ENCODE data around the gene WWOX. TPM values are rescaled to one million over a fixed set of nuclear protein-coding genes. Genes with fewer than 3 reads are reported as not detected.

The WWOX gene
- polyA plus RNA-seq, 1 donor from 2014 or later = 25.6 TPM

GRCh38 chr16:78372277-78372676 lies 272.8 kb downstream of the WWOX start:
- H3K4me3 ChIP-seq (ENCODE audit: low read length) = no peak overlapping the region
- no peak overlapping the region for H2AFZ ChIP-seq (ENCODE audit: low read depth, low read length)
- H3K9ac ChIP-seq (ENCODE audit: low read length) = no peak overlapping the region
- H4K20me1 ChIP-seq (ENCODE audit: insufficient read depth) = no peaks in the 10 kb centered on the region
- H3K27ac ChIP-seq (ENCODE audit: low read length) = no peak overlapping the region
- no peaks in the 10 kb centered on the region for H3K27me3 ChIP-seq (ENCODE audit: insufficient read depth, low read depth, low read length)
- H3F3A ChIP-seq (ENCODE audit: insufficient read depth, low read length, poor library complexity, severe bottlenecking) = no peaks in the 10 kb centered on the region
- no peaks in the 10 kb centered on the region for H3K36me3 ChIP-seq (ENCODE audit: insufficient read depth, low read length)
- H3K79me2 ChIP-seq (replicated peaks; ENCODE audit: insufficient read depth, low read length) = no peaks in the 10 kb centered on the region
- TF ChIP-seq, protein P1, sequence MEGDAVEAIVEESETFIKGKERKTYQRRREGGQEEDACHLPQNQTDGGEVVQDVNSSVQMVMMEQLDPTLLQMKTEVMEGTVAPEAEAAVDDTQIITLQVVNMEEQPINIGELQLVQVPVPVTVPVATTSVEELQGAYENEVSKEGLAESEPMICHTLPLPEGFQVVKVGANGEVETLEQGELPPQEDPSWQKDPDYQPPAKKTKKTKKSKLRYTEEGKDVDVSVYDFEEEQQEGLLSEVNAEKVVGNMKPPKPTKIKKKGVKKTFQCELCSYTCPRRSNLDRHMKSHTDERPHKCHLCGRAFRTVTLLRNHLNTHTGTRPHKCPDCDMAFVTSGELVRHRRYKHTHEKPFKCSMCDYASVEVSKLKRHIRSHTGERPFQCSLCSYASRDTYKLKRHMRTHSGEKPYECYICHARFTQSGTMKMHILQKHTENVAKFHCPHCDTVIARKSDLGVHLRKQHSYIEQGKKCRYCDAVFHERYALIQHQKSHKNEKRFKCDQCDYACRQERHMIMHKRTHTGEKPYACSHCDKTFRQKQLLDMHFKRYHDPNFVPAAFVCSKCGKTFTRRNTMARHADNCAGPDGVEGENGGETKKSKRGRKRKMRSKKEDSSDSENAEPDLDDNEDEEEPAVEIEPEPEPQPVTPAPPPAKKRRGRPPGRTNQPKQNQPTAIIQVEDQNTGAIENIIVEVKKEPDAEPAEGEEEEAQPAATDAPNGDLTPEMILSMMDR (IDR thresholded peaks at IDR 0.05; ENCODE audit: poor library complexity, severe bottlenecking) = no peak
- no peak for TF ChIP-seq RAD21 (conservative IDR thresholded peaks at IDR 0.05)
- TF ChIP-seq EZH2 (IDR thresholded peaks at IDR 0.05; ENCODE audit: borderline replicate concordance, insufficient read depth, low read length, poor library complexity, severe bottlenecking) = no peak
- no peak for TF ChIP-seq SMC3 (conservative IDR thresholded peaks at IDR 0.05; ENCODE audit: poor library complexity)
- TF ChIP-seq, protein P2, sequence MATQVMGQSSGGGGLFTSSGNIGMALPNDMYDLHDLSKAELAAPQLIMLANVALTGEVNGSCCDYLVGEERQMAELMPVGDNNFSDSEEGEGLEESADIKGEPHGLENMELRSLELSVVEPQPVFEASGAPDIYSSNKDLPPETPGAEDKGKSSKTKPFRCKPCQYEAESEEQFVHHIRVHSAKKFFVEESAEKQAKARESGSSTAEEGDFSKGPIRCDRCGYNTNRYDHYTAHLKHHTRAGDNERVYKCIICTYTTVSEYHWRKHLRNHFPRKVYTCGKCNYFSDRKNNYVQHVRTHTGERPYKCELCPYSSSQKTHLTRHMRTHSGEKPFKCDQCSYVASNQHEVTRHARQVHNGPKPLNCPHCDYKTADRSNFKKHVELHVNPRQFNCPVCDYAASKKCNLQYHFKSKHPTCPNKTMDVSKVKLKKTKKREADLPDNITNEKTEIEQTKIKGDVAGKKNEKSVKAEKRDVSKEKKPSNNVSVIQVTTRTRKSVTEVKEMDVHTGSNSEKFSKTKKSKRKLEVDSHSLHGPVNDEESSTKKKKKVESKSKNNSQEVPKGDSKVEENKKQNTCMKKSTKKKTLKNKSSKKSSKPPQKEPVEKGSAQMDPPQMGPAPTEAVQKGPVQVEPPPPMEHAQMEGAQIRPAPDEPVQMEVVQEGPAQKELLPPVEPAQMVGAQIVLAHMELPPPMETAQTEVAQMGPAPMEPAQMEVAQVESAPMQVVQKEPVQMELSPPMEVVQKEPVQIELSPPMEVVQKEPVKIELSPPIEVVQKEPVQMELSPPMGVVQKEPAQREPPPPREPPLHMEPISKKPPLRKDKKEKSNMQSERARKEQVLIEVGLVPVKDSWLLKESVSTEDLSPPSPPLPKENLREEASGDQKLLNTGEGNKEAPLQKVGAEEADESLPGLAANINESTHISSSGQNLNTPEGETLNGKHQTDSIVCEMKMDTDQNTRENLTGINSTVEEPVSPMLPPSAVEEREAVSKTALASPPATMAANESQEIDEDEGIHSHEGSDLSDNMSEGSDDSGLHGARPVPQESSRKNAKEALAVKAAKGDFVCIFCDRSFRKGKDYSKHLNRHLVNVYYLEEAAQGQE (IDR thresholded peaks at IDR 0.05; ENCODE audit: borderline replicate concordance) = no peak
- no peak for TF ChIP-seq TAF1 (IDR thresholded peaks at IDR 0.05; ENCODE audit: low read depth)
- TF ChIP-seq EP300 (conservative IDR thresholded peaks at IDR 0.05; ENCODE audit: poor library complexity, severe bottlenecking) = no peak
- TF ChIP-seq MXI1 (conservative IDR thresholded peaks at IDR 0.05; ENCODE audit: poor library complexity, severe bottlenecking) = no peak
- no peak for TF ChIP-seq POLR2AphosphoS5 (IDR thresholded peaks at IDR 0.05)
- no peak overlapping the region for H3K4me2 ChIP-seq (ENCODE audit: low read length)
- no peaks in the 10 kb centered on the region for H3K9me2 ChIP-seq (ENCODE audit: insufficient read depth, low read length)
- no peaks in the 10 kb centered on the region for H3K9me3 ChIP-seq (ENCODE audit: low read length)

DNA sequence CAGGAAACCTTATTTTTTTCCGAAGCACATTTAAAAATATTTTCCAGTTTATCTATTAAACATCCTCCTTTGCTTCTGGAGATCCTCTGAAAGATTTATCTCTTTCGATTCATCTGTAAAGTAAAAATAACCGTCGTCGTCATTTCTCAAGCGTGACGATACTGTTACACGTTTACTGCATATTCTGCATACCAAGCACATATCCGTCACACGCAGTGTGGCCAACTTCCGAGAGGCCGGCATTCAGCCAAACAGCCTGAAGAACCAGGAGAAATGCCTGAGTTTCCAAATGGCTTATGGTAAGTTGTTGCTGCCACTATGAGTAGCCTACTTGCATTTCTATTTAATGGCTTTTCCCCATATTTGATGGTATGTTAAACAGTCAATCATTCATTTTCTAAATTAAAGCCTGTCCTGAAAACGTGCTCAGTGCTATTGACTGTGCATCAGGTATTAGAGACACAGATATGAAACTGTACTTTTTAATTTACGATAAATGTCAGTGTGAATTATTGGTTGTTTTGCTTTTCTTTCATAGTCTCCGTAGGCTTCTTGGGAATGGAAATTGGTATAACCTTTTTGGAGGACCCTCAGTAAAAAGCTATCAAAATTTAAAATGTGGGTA lies 275.7 kb downstream of the WWOX start:
- Histone ChIP-seq H3F3A (ENCODE audit: insufficient read depth, low read length, poor library complexity, severe bottlenecking) (no peaks in the 10 kb centered on the region), H4K20me1 (ENCODE audit: insufficient read depth) (no peaks in the 10 kb centered on the region), H3K27ac (ENCODE audit: low read length) (no peak overlapping the region), H3K27me3 (ENCODE audit: insufficient read depth, low read depth, low read length) (no peaks in the 10 kb centered on the region), H3K36me3 (ENCODE audit: insufficient read depth, low read length) (no peaks in the 10 kb centered on the region), H3K4me2 (ENCODE audit: low read length) (no peak overlapping the region), H3K4me3 (ENCODE audit: low read length) (no peak overlapping the region), H3K79me2 (replicated peaks; ENCODE audit: insufficient read depth, low read length) (no peaks in the 10 kb centered on the region), H2AFZ (ENCODE audit: low read depth, low read length) (no peak overlapping the region), H3K9ac (ENCODE audit: low read length) (no peak overlapping the region), H3K9me3 (ENCODE audit: low read length) (no peaks in the 10 kb centered on the region), H3K9me2 (ENCODE audit: insufficient read depth, low read length) (no peaks in the 10 kb centered on the region)
- TF ChIP-seq TAF1 (IDR thresholded peaks at IDR 0.05; ENCODE audit: low read depth) (no peak), EZH2 (IDR thresholded peaks at IDR 0.05; ENCODE audit: borderline replicate concordance, insufficient read depth, low read length, poor library complexity, severe bottlenecking) (no peak), POLR2AphosphoS5 (IDR thresholded peaks at IDR 0.05) (no peak), RAD21 (conservative IDR thresholded peaks at IDR 0.05) (no peak), EP300 (conservative IDR thresholded peaks at IDR 0.05; ENCODE audit: poor library complexity, severe bottlenecking) (no peak), MXI1 (conservative IDR thresholded peaks at IDR 0.05; ENCODE audit: poor library complexity, severe bottlenecking) (no peak), SMC3 (conservative IDR thresholded peaks at IDR 0.05; ENCODE audit: poor library complexity) (no peak)
- TF ChIP-seq, protein P2 (IDR thresholded peaks at IDR 0.05; ENCODE audit: borderline replicate concordance) = no peak
- TF ChIP-seq, protein P1 (IDR thresholded peaks at IDR 0.05; ENCODE audit: poor library complexity, severe bottlenecking) = no peak

Measured in neural cell (in vitro differentiated cells).